ENCODE results near the gene KCTD17. TPM values are rescaled to one million over a fixed set of nuclear protein-coding genes. Genes with fewer than 3 reads are reported as not detected.
A peak's percentile ranks its signal among the peaks of the same experiment; 100 is the strongest.

Gene KCTD17
- total and polyA plus RNA-seq, 10 donors, result 10.7 to 27.5 (median 17.3) TPM

- DNase-seq, result peak; percentile 93
- H3K27me3 ChIP-seq (replicated peaks in 1 of 7), result peaks cover 0 to 45% (median 0%) of the 10 kb centered on the region in 7 donors
- peaks cover 11 to 28% (median 23%) of the 10 kb centered on the region in 6 donors for H3K4me1 ChIP-seq
- H3K9me3 ChIP-seq, result no peaks in the 10 kb centered on the region
- no peaks in the 10 kb centered on the region for H3K36me3 ChIP-seq
- no peak overlapping the region for H3K27ac ChIP-seq
- TF ChIP-seq POLR2A (IDR thresholded peaks at IDR 0.05) (no peak), POLR2AphosphoS5 (IDR thresholded peaks at IDR 0.05) (peak in 2 of 3 donors; percentile 35 to 65), CTCF (IDR thresholded peaks at IDR 0.05 in 8 of 11, conservative IDR thresholded peaks at IDR 0.05 in 3 of 11) (peak; percentile 70 to 97 (median 94))
- intact Hi-C loops (cut with DNase I; ENCODE audit: low total_unique reads), result loop anchor here (2.0 kb wide), 1 partner anchor 121 kb away; no protein-coding TSS in a partner anchor
- 25 to 35% (median 29%) methylated on average over 15 of the region's 15 CpGs for WGBS, 5 donors
- no peak overlapping the region for H3K4me3 ChIP-seq
Measured at GRCh38 chr22:37077802-37078448, 26.4 kb downstream of the KCTD17 start.

- 44 to 63% (median 56%) methylated on average over 5 of the region's 5 CpGs for WGBS, 5 donors
- Histone ChIP-seq H3K27ac (peak overlapping the region in 7 of 8 donors; percentile 17 to 86 (median 61)), H3K27me3 (replicated peaks in 1 of 7) (peaks cover 0 to 42% (median 0%) of the 10 kb centered on the region in 7 donors), H3K4me1 (peaks cover 11 to 28% (median 23%) of the 10 kb centered on the region in 6 donors), H3K36me3 (no peaks in the 10 kb centered on the region), H3K9me3 (no peaks in the 10 kb centered on the region), H3K4me3 (peak overlapping the region in 1 of 8 donors; percentile 13)
- intact Hi-C loops (cut with DNase I; ENCODE audit: low total_unique reads), result loop anchor here (2.0 kb wide), 1 partner anchor 120 kb away; no protein-coding TSS in a partner anchor
- TF ChIP-seq CTCF (IDR thresholded peaks at IDR 0.05 in 8 of 11, conservative IDR thresholded peaks at IDR 0.05 in 3 of 11) (no peak), POLR2A (IDR thresholded peaks at IDR 0.05) (no peak), POLR2AphosphoS5 (IDR thresholded peaks at IDR 0.05) (no peak)
- DNase-seq, result no peak
Measured at GRCh38 chr22:37079158-37079557, 27.6 kb downstream of the KCTD17 start.

- peak; percentile 83 for DNase-seq
- peak overlapping the region in 1 of 8 donors; percentile 13 for H3K4me3 ChIP-seq
- H3K4me1 ChIP-seq, result peaks cover 11 to 28% (median 23%) of the 10 kb centered on the region in 6 donors
- intact Hi-C loops (cut with DNase I; ENCODE audit: low total_unique reads), result loop anchor here (2.0 kb wide), 1 partner anchor 119 kb away; no protein-coding TSS in a partner anchor
- peak in 1 of 3 donors; percentile 65 for TF ChIP-seq POLR2AphosphoS5 (IDR thresholded peaks at IDR 0.05)
- peak in 1 of 11 experiments; percentile 9 for TF ChIP-seq CTCF (IDR thresholded peaks at IDR 0.05 in 8 of 11, conservative IDR thresholded peaks at IDR 0.05 in 3 of 11)
- TF ChIP-seq POLR2A (IDR thresholded peaks at IDR 0.05), result no peak
- 33 to 53% (median 39%) methylated on average over 9 to 15 of the region's 15 CpGs for WGBS, 5 donors
- no peaks in the 10 kb centered on the region for H3K36me3 ChIP-seq
- peaks cover 0 to 42% (median 0%) of the 10 kb centered on the region in 7 donors for H3K27me3 ChIP-seq (replicated peaks in 1 of 7)
- H3K27ac ChIP-seq, result peak overlapping the region; percentile 6 to 86 (median 52)
- no peaks in the 10 kb centered on the region for H3K9me3 ChIP-seq
Measured at GRCh38 chr22:37079668-37080171, 28.2 kb downstream of the KCTD17 start.

- Histone ChIP-seq H3K36me3 (no peaks in the 10 kb centered on the region), H3K4me3 (no peak overlapping the region), H3K4me1 (peaks cover 11 to 28% (median 23%) of the 10 kb centered on the region in 6 donors), H3K27me3 (replicated peaks in 1 of 7) (peaks cover 0 to 41% (median 0%) of the 10 kb centered on the region in 7 donors), H3K27ac (peak overlapping the region in 7 of 8 donors; percentile 6 to 86 (median 61)), H3K9me3 (no peaks in the 10 kb centered on the region)
- intact Hi-C loops (cut with DNase I; ENCODE audit: low total_unique reads), result no loop called here
- WGBS, 5 donors, result 83 to 96% (median 90%) methylated on average over 4 to 6 of the region's 6 CpGs
- no peak for DNase-seq
- TF ChIP-seq CTCF (IDR thresholded peaks at IDR 0.05 in 8 of 11, conservative IDR thresholded peaks at IDR 0.05 in 3 of 11) (no peak), POLR2AphosphoS5 (IDR thresholded peaks at IDR 0.05) (no peak), POLR2A (IDR thresholded peaks at IDR 0.05) (no peak)
Measured at GRCh38 chr22:37080438-37080837, 28.9 kb downstream of the KCTD17 start.
